CD4-positive, alpha-beta T cell treated with Interleukin-15 for 1 hour (primary cell): ENCODE measurements around the gene MACO1.
"Not testable (repeated sequence)": the region's sequence is repeated elsewhere in the genome, so short reads cannot be mapped to it uniquely, and the experiment has no call there.

ENCODE experiments used
- DNase-seq: peaks from one replicate; pipeline ENCODE4 v3.0.0-alpha.2; 2020

Gene MACO1

GRCh38 chr1:25425098-25426085, 5.3 kb upstream of the MACO1 start:
- DNase-seq, result no peak

DNA sequence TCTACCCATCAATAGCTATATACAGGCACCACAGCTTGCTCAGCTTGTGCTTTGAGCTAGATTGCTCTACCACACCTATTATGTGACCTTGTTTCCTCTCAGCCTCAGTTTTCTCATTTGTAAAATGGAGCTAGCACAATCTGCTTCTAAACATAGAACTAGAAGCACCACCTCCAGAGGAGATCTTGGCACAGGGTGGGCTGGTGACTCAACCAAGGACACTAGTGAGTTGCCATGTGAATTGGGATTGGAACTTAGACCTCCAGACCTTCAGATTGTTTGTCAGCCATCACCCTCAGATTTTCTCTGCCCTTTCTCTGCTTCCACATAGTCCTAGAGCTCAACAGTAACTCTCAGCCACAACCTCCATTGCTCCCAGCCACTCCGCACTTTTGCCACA, 3.0 kb upstream of the MACO1 start:
- no peak for DNase-seq

- no peak for DNase-seq
Measured at GRCh38 chr1:25428475-25429166, 2.1 kb upstream of the MACO1 start.

- DNase-seq, result no peak
Measured at GRCh38 chr1:25430967-25431881, 527 bp downstream of the MACO1 start.

DNA sequence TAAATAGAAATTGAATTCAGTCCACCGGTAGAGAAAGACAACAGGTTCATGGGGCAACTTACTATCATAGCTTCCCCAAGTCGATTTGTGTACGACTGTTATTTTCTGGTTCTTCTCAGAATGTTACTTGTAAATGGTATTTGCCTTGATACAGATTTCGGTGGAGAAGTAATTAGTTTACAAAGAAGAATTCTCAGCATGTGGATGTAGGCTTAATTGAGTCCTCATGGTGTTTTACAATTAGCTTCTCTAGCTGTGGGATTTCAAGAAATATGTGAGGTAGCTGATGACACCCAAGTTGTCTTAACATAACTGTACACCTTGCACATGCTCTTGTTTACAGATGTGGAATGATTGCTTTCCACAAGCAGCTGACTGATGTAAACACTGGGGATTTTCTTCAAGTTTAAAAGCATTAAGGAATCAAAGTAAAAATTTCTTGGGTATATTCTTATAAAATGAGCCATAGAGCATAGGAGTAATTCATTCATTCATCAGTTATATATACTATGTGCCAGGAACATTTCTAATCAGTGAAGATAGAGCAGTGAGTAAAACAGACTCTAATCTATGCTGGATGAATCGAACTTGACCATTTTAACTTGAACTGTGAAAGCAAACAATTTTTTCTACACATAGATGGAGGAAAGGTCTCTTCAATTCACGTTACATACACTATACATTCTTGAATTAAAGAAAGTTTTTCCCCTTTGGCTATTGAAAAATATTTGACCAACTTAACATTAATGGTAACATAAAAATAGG, 1.4 kb downstream of the MACO1 start:
- no peak for DNase-seq

GRCh38 chr1:25432749-25433388, 2.2 kb downstream of the MACO1 start:
- DNase-seq, result no peak

- DNase-seq, result no peak
Measured at GRCh38 chr1:25433389-25434186, 2.9 kb downstream of the MACO1 start.

DNA sequence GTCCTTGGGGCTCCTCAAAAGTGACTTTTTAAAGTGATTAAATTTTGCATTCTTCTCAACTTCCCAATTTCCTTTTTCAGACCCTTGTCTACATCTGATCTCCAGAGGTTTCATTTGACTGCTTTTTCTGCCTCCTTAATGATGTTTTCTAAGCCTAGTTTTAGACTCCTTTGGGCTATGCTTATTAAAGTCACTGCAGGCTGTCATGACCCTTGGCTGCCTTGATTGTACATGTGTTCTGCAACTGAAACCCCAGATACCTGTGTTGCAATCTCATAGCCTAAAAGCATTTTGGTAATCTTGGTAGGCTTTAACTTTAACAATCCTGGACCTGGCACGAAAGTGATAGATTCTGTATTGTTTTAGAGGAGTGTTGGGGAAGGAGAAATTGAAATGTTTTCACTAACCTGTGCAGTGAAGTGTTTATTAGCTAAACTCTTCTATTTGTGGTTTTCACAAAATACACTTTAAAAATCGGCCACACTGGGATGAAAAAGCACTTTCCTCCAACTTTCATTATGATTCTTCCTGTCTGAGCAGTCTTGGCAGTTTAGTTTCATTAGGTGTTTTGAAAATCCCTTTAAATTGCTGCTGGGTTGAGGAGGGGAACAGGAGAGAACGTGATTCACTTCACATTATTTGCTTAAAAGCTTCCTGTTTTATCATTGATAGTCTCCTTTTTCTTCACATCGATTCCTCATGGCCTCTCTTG, 4.9 kb downstream of the MACO1 start:
- DNase-seq, result no peak

- no peak for DNase-seq
Measured at GRCh38 chr1:25437672-25438071, 7.0 kb downstream of the MACO1 start.

DNA sequence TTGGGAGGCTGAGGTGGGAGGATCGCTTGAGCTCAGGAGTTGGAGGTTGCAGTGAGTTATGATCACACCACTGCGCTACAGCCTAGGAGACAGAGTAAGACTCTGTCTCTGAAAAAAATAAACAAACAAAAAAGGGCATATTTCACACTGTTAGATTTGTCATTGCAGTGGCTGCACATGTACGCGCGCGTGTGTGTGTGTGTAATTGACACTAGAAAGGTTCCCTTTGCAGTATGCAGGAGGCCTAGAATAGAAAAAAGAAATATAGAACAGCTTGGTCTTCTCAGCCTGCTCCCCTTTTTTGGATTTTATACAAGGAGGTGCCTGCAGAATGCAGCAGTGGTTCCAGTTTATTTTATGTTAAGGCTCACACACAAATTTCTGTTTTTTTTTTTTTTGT, 8.6 kb downstream of the MACO1 start:
- DNase-seq, result no peak

- DNase-seq, result no peak
Measured at GRCh38 chr1:25442178-25442577, 11.5 kb downstream of the MACO1 start.

DNA sequence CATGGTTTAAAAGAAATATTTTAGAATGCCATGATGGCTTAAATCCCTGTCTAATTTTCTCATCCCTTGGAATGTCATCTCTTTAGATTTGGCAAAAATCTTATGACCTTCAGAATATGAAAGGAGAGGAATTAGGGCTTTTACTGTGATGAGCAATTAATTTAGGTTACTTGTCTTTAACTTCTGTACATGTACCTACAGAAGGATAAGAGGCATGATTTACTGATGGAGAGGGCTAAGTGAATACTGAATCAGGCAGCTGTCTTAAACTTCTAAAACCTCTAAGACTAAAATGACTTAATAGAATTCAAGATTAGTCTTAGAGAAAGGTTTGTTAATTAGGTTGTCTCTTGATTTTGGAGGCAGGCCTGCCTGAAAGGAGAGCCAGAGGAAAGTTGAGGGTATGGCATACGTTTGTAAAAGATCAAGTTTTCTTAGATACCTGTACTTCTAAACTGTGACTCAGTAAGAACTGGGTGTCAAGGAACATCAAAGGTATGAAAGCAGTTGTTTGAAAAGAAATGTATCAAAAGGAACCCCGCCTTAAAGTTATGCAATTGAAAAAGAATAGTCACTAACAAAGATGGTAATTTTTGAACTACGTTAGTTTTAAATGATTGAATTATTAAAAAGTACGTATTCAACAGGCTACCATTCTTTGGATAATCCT, 12.5 kb downstream of the MACO1 start:
- no peak for DNase-seq

DNA sequence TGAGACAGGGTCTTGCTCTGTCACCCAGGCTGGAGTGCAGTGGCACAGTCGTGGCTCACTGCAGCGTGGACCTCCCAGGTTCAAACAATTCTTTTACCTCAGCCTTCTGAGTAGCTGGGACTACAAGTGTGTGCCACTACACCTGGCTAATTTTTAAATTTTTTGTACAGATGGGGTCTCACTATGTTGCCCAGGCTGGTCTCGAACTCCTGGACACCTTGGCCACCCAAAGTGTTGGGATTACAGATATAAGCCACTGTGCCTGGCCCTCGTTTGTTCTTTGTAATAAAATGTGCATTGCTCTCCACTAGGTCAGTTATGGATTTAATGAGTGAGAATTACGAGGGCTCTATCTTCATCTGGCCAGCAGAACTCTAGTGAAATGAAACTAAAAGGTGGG, 13.9 kb downstream of the MACO1 start:
- DNase-seq, result not testable (repeated sequence)

- no peak for DNase-seq
Measured at GRCh38 chr1:25445993-25446538, 15.4 kb downstream of the MACO1 start.

GRCh38 chr1:25447547-25447946, 16.9 kb downstream of the MACO1 start:
- no peak for DNase-seq

DNA sequence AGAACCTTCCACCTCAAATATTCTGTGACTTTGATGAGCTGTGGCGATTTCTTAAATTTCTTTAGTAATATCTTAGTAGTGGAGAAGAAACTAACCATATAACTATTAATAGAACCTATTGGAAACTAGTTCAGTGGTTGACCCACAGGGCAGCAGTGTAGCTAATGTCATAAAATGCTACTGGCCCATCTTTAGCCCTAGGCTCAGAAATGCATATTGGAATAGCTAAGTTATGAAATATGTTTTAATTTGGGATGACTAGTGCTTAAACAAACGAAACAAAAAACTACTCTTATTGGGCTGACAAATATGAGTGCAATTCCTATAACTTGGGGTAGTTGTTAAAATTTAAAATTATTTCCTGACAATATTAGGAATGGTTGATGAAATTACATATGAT, 20.2 kb downstream of the MACO1 start:
- DNase-seq, result no peak

DNA sequence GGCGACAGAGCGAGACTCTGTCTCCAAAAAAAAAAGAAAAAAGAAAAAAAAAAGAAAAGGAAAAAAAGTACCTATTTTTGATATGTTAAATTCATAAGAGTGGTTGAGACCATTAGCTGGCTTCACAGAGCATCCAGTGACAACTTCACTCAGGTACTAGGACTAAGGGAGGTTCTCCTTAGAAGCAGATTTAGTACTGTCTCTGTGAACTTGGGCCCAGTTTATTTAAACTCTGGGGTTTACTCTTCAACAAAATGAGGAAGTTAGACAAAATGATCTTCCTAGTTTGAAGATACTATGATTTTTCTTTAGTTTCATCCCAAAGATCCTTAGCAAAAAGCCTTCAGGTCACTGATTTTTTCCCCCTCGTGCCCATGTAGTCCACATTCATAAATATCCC, 21.2 kb downstream of the MACO1 start:
- DNase-seq, result no peak

GRCh38 chr1:25456502-25456901, 25.8 kb downstream of the MACO1 start:
- DNase-seq, result no peak
